GM12891 (cell line): ENCODE data around the gene INIP.

ENCODE experiments used
- PAX5 ChIP-seq: IDR thresholded peaks from 2 replicates; pipeline ENCODE4 v1.6.1; 2011; ENCODE audit warnings: low read length, moderate library complexity, mild to moderate bottlenecking; ENCODE audit not compliant: insufficient read depth, severe bottlenecking
- POLR2A ChIP-seq: IDR thresholded peaks from 2 replicates; pipeline ENCODE4 v1.6.1; 2011; ENCODE audit warnings: low read depth, low read length, control low read depth
- POLR2AphosphoS5 ChIP-seq: IDR thresholded peaks from 2 replicates; pipeline ENCODE4 v1.6.1; 2011; ENCODE audit warnings: low read depth, low read length, control low read depth
- SPI1 ChIP-seq: IDR thresholded peaks from 2 replicates; pipeline ENCODE4 v1.6.1; 2011; ENCODE audit warnings: low read depth, low read length, control low read depth
- TAF1 ChIP-seq: IDR thresholded peaks from 2 replicates; pipeline ENCODE4 v1.6.1; 2011; ENCODE audit warnings: low read depth, low read length, control low read depth

GRCh38 chr9:112720113-112720780 lies 2.3 kb upstream of the INIP start:
- no peak for TF ChIP-seq POLR2A
- TF ChIP-seq PAX5: no peak
- no peak for TF ChIP-seq POLR2AphosphoS5
- TF ChIP-seq SPI1: no peak
- no peak for TF ChIP-seq TAF1
